Mesendoderm (in vitro differentiated cells): Measurements from ENCODE around the gene NELFCD.
A peak's percentile ranks its signal among the peaks of the same experiment; 100 is the strongest.
"Not testable (repeated sequence)": the region's sequence is repeated elsewhere in the genome, so short reads cannot be mapped to it uniquely, and the experiment has no call there.

ENCODE experiments used
- DNase-seq: peaks from one replicate; pipeline ENCODE4 v3.0.0; 2013
- H2AK5ac ChIP-seq: 2 replicates; pipeline ENCODE4 v1.6.1; 2013; ENCODE audit warnings: low read length, inconsistent platforms
- H2BK120ac ChIP-seq: 2 replicates; pipeline ENCODE4 v1.6.1; 2013; ENCODE audit warnings: low read depth, mild to moderate bottlenecking, low read length, moderate library complexity, mixed read lengths
- H2BK15ac ChIP-seq: replicated peaks from 2 replicates; pipeline ENCODE4 v1.6.1; 2013; ENCODE audit warnings: low read depth, mild to moderate bottlenecking, moderate library complexity
- H2BK5ac ChIP-seq: 2 replicates; pipeline ENCODE4 v1.6.1; 2013; ENCODE audit warnings: low read length, inconsistent platforms
- H3K18ac ChIP-seq: 2 replicates; pipeline ENCODE4 v1.6.1; 2013; ENCODE audit warnings: mild to moderate bottlenecking, low read length, mixed read lengths
- H3K23ac ChIP-seq: one replicate; pipeline ENCODE4 v1.6.1; 2013; ENCODE audit warnings: low read length
- H3K27ac ChIP-seq: 2 replicates; pipeline ENCODE4 v1.5.1; 2013; ENCODE audit warnings: low read depth, mild to moderate bottlenecking, inconsistent platforms, low read length, moderate library complexity
- H3K27me3 ChIP-seq: 2 replicates; pipeline ENCODE4 v1.6.1; 2013; ENCODE audit warnings: low read length, control low read depth, mild to moderate bottlenecking, inconsistent platforms; ENCODE audit not compliant: insufficient read depth, poor library complexity
- H3K36me3 ChIP-seq: 2 replicates; pipeline ENCODE4 v1.6.1; 2013; ENCODE audit warnings: low read length, inconsistent platforms; ENCODE audit not compliant: control insufficient read depth, insufficient read depth
- H3K4ac ChIP-seq: one replicate; pipeline ENCODE4 v1.6.1; 2013; ENCODE audit warnings: low read depth, mild to moderate bottlenecking, low read length, moderate library complexity
- H3K4me1 ChIP-seq: 2 replicates; pipeline ENCODE4 v1.6.1; 2013; ENCODE audit warnings: low read depth, low read length, inconsistent platforms; ENCODE audit not compliant: control insufficient read depth
- H3K4me2 ChIP-seq: 2 replicates; pipeline ENCODE4 v1.6.1; 2013; ENCODE audit warnings: low read length
- H3K4me3 ChIP-seq: 2 replicates; pipeline ENCODE4 v1.5.1; 2013; ENCODE audit warnings: mild to moderate bottlenecking, low read length
- H3K56ac ChIP-seq: one replicate; pipeline ENCODE4 v1.6.1; 2013; ENCODE audit warnings: low read length
- H3K79me1 ChIP-seq: 2 replicates; pipeline ENCODE4 v1.6.1; 2013; ENCODE audit warnings: low read length, inconsistent platforms
- H3K79me2 ChIP-seq: 2 replicates; pipeline ENCODE4 v1.6.1; 2013; ENCODE audit warnings: mild to moderate bottlenecking, low read length; ENCODE audit not compliant: control insufficient read depth, insufficient read depth
- H3K9ac ChIP-seq: 2 replicates; pipeline ENCODE4 v1.6.1; 2013; ENCODE audit warnings: low read length, inconsistent platforms
- H4K5ac ChIP-seq: one replicate; pipeline ENCODE4 v1.6.1; 2013; ENCODE audit warnings: low read length
- H4K8ac ChIP-seq: one replicate; pipeline ENCODE4 v1.6.1; 2013; ENCODE audit warnings: low read depth, mild to moderate bottlenecking, control low read depth, low read length, moderate library complexity
- WGBS: extraction: QIAGEN DNeasy Blood & Tissue Kit; methylation state at CpG from one replicate; pipeline ENCODE4 v1.1.7; 2013; ENCODE audit warnings: low lambda C conversion rate, missing lambda C conversion rate; ENCODE audit not compliant: insufficient coverage; ENCODE audit errors: extremely low coverage; 5-methylcytosine and 5-hydroxymethylcytosine counted together

Gene NELFCD

GRCh38 chr20:58942549-58942948, 38.5 kb upstream of the NELFCD start:
- no peak overlapping the region for H2BK120ac ChIP-seq
- no peak for DNase-seq
- WGBS, result no CpG with 5 or more reads among the region's 4 CpGs
- H3K4me1 ChIP-seq, result no peaks in the 10 kb centered on the region
- no peak overlapping the region for H3K18ac ChIP-seq
- no peak overlapping the region for H3K27ac ChIP-seq
- no peaks in the 10 kb centered on the region for H3K79me1 ChIP-seq
- H4K8ac ChIP-seq, result no peak overlapping the region
- no peak overlapping the region for H3K9ac ChIP-seq
- no peak overlapping the region for H3K23ac ChIP-seq
- H2AK5ac ChIP-seq, result no peak overlapping the region
- H2BK5ac ChIP-seq, result no peak overlapping the region
- no peaks in the 10 kb centered on the region for H3K79me2 ChIP-seq
- H4K5ac ChIP-seq, result no peak overlapping the region
- H3K56ac ChIP-seq, result no peak overlapping the region
- H3K27me3 ChIP-seq, result no peaks in the 10 kb centered on the region
- H3K4me3 ChIP-seq, result no peak overlapping the region
- H3K4me2 ChIP-seq, result no peak overlapping the region
- no peaks in the 10 kb centered on the region for H3K36me3 ChIP-seq
- H3K4ac ChIP-seq, result no peak overlapping the region
- no peak overlapping the region for H2BK15ac ChIP-seq

GRCh38 chr20:58944610-58945009, 36.4 kb upstream of the NELFCD start:
- DNase-seq, result peak; percentile 22
- Histone ChIP-seq H2BK5ac (no peak overlapping the region), H2BK15ac (no peak overlapping the region), H4K8ac (no peak overlapping the region), H3K9ac (no peak overlapping the region), H3K79me1 (no peaks in the 10 kb centered on the region), H3K27me3 (no peaks in the 10 kb centered on the region), H3K36me3 (no peaks in the 10 kb centered on the region), H3K56ac (no peak overlapping the region), H3K27ac (no peak overlapping the region), H3K18ac (no peak overlapping the region), H3K79me2 (no peaks in the 10 kb centered on the region), H3K4me1 (no peaks in the 10 kb centered on the region), H3K4ac (no peak overlapping the region), H2BK120ac (no peak overlapping the region), H3K23ac (no peak overlapping the region), H3K4me2 (no peak overlapping the region), H3K4me3 (no peak overlapping the region), H2AK5ac (no peak overlapping the region), H4K5ac (no peak overlapping the region)
- no CpG with 5 or more reads among the region's 5 CpGs for WGBS

GRCh38 chr20:58945965-58946631, 35.0 kb upstream of the NELFCD start:
- Histone ChIP-seq H3K27ac (no peak overlapping the region), H3K4ac (no peak overlapping the region), H3K79me2 (no peaks in the 10 kb centered on the region), H2AK5ac (no peak overlapping the region), H3K9ac (no peak overlapping the region), H3K56ac (no peak overlapping the region), H3K4me2 (no peak overlapping the region), H2BK15ac (no peak overlapping the region), H3K36me3 (no peaks in the 10 kb centered on the region), H4K8ac (no peak overlapping the region), H3K79me1 (no peaks in the 10 kb centered on the region), H3K18ac (no peak overlapping the region), H3K23ac (no peak overlapping the region), H3K4me1 (no peaks in the 10 kb centered on the region), H3K4me3 (no peak overlapping the region), H2BK120ac (no peak overlapping the region), H2BK5ac (no peak overlapping the region), H3K27me3 (no peaks in the 10 kb centered on the region), H4K5ac (no peak overlapping the region)
- DNase-seq, result no peak
- WGBS, result no CpG with 5 or more reads among the region's 10 CpGs

- not testable (repeated sequence) for H3K79me1 ChIP-seq, H3K23ac ChIP-seq, H3K9ac ChIP-seq, H4K5ac ChIP-seq, H2BK120ac ChIP-seq, H3K4me2 ChIP-seq, H4K8ac ChIP-seq, H3K4me3 ChIP-seq, H2BK15ac ChIP-seq, H3K27ac ChIP-seq, H3K18ac ChIP-seq, H2AK5ac ChIP-seq, H3K27me3 ChIP-seq, H2BK5ac ChIP-seq, H3K36me3 ChIP-seq, H3K79me2 ChIP-seq, DNase-seq, H3K56ac ChIP-seq, H3K4me1 ChIP-seq, H3K4ac ChIP-seq
- no CpG with 5 or more reads among the region's 7 CpGs for WGBS
Measured at GRCh38 chr20:58947797-58948388, 33.2 kb upstream of the NELFCD start.

- no peaks in the 10 kb centered on the region for H3K79me2 ChIP-seq
- DNase-seq, result peak; percentile 13
Measured at GRCh38 chr20:58950603-58951002, 30.5 kb upstream of the NELFCD start.

GRCh38 chr20:58953050-58953449, 28.0 kb upstream of the NELFCD start:
- Histone ChIP-seq H2BK5ac (no peak overlapping the region), H2AK5ac (no peak overlapping the region), H3K4me2 (no peak overlapping the region), H3K79me2 (no peaks in the 10 kb centered on the region), H4K5ac (no peak overlapping the region), H2BK120ac (no peak overlapping the region), H3K4me1 (no peaks in the 10 kb centered on the region), H3K27me3 (no peaks in the 10 kb centered on the region), H4K8ac (no peak overlapping the region), H3K79me1 (no peaks in the 10 kb centered on the region), H3K9ac (no peak overlapping the region), H3K18ac (no peak overlapping the region), H3K27ac (no peak overlapping the region), H2BK15ac (no peak overlapping the region), H3K23ac (no peak overlapping the region), H3K4ac (no peak overlapping the region), H3K4me3 (no peak overlapping the region), H3K56ac (no peak overlapping the region), H3K36me3 (no peaks in the 10 kb centered on the region)
- DNase-seq, result no peak

More at GRCh38 chr20:58950603-58951002, 30.5 kb upstream of the NELFCD start:
- Histone ChIP-seq H3K4me3 (no peak overlapping the region), H3K56ac (no peak overlapping the region), H2BK120ac (no peak overlapping the region), H3K23ac (no peak overlapping the region), H3K18ac (no peak overlapping the region), H3K4me1 (no peaks in the 10 kb centered on the region), H4K5ac (no peak overlapping the region), H2BK5ac (no peak overlapping the region), H2AK5ac (no peak overlapping the region), H3K4ac (no peak overlapping the region), H3K4me2 (no peak overlapping the region), H3K9ac (no peak overlapping the region), H3K27me3 (no peaks in the 10 kb centered on the region), H3K79me1 (no peaks in the 10 kb centered on the region), H3K27ac (no peak overlapping the region), H4K8ac (no peak overlapping the region), H2BK15ac (no peak overlapping the region), H3K36me3 (no peaks in the 10 kb centered on the region)
- WGBS, result no CpG with 5 or more reads among the region's 5 CpGs
